Esophagus mucosa (tissue), 1 donor: ENCODE data around the gene PSMC3. TPM values are rescaled to one million over a fixed set of nuclear protein-coding genes. Genes with fewer than 3 reads are reported as not detected.

Experiments used
- ATAC-seq: fragments of 200-7000 bp; cut with Tn5 transposase; one replicate; pipeline ENCODE4 v1.9.1; 2020
- total RNA-seq: library from RNA; stranded (reverse); gene quantifications from one replicate; pipeline ENCODE4 v1.2.4, GENCODE V29; 2023
- donor health status: DM: yes; HTN: yes; CAD: no.

PSMC3 gene
- total RNA-seq, 1 donor from 2014 or later, result 88.2 TPM

DNA sequence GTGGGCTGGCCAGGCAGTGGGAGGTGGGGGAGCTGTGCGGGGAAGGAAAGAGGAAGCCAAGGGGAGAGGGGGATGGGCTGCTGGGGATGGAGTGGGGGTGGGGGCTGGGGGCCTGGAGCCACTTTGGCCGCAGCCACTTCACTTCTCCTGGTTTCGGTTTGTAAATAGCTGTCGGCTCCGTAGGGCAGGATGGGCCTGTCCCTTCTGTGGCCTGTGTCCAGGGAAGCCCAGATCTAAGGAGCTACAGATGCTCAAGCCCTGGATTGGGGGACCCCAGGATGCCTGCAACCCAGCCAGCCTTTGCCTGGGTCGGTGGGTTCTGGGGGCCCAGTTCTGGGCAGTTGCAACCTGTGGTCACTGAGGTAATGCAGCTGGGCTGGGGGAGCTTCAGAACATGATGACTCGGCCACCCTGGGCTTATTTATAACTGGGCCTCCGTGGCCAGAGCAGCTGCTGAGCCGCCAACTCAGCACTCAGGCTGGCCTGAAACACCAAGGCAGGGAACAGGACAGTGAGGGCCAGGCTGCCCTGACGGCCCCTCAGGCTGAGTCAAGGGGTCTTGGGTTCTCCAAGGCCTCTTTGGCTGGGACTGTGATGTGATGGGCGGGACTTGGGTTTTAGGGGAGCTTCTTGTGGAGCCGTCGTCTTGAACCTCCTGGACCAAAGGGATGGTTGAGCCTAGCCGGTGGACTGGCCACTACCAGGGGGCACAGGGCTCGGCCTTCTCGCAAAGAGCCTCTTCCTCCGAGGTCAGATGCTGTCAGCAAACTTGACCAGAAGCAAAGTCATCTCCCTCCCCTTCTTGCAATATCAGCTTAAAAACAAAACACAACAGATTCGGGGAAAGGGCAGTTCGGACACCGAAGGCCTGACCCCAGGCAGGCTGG is 32.8 kb downstream of the PSMC3 start:
- ATAC-seq, result no peak

DNA sequence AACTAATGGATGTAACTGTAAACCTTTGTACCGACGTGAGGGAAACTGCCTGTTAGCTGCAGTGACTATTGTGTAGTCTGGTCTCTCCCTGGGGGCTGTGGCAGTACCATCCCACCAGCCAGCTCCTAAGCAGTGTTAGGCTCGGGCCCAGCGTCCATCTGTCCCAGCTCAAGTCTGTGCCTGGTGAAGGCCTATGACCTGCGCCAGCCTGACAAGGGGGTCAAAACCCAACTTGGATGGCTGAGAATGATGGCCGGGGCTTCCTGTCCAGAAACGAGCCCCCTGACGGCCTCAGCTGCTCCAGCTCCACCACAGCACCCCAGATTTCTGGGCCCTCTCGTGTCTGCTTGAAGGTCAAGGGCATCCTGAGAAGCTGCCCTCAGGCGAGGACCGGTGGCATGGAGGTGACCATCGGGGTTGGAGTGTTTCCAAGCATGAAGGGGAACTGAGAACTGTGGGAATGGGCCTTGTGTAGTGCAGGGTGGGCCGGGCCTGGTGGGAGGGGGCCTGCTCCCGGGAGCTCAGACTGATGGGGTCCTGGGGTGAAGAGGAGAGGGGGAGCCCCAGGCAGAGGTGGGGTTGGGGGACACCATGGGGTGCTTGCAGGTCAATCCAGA is 33.6 kb downstream of the PSMC3 start:
- ATAC-seq, result no peak

DNA sequence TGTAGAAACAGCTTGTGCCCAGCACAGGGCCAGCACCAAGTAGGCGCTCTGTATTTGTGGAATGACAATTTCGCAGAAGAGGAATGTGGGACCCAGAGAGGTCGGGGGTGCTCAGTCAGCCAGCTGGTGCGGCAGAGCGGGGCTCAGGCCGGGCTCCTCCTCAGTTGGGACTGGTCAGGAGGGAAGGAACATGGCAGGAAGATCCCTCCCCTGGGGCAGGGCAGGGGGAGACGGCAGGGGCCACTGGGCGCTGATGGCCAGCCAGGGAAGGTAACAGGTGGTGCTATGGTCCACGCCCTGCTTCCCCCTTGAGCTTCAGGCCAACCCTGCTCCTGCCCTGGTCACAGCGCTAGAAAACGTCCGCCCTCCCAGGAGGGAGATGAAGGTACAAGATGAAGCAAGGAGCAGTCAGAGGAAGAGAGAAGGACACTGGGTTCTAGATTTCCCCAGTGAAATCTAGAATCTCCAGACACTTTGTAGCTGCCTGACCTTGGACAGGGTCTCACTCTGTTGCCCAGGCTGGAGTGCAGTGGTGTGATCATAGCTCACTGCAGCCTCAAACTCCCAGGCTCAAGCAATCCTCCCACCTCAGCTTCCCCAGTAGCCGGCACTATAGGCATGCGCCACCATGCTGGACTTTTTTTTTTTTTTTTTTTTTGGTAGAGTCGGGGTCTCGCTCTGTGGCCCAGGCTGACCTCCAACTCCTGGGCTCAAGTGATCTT is 34.4 kb downstream of the PSMC3 start:
- ATAC-seq, result no peak

DNA sequence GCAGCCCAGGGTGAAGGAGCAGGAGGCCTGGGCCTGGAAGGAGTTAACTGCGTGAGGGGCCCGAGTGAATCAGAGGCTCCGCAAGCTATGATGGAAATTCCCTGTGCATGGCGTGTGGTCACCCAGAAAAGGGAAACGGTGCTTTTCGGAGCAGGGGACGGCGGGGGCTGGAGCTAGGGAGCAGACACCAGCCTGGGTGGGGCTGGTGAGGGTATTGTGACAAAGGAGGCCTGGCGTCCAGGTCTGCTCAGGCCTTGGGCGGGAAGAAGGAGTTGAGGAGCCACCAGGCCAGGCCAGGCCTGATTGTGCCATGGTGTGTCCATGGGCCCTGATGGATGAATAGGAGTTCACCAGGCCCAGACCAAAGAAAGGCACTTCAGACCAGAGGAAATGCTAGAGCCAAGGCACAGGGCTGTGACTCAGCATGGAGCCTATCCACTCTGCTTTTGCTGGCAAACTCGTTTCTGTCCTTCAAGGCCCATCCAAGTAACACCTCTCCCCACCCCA is 35.1 kb downstream of the PSMC3 start:
- ATAC-seq, result no peak

DNA sequence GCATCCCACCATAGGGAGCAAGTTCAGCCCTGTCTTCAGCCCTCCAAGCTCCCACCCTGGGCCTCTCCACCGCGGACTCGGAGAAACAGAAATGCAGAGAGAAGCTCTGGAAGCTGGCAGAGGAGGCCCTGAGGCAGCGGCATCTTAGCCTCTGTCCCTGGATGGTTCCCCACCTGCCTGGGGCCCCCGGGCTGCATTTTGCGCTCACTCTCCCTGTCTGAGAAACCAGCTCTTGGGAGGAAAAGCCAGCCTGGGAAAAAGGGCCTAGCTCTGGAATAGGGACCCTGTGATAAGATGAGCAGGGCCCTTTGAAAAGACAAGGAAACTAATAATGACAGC is 35.8 kb downstream of the PSMC3 start:
- ATAC-seq, result no peak

DNA sequence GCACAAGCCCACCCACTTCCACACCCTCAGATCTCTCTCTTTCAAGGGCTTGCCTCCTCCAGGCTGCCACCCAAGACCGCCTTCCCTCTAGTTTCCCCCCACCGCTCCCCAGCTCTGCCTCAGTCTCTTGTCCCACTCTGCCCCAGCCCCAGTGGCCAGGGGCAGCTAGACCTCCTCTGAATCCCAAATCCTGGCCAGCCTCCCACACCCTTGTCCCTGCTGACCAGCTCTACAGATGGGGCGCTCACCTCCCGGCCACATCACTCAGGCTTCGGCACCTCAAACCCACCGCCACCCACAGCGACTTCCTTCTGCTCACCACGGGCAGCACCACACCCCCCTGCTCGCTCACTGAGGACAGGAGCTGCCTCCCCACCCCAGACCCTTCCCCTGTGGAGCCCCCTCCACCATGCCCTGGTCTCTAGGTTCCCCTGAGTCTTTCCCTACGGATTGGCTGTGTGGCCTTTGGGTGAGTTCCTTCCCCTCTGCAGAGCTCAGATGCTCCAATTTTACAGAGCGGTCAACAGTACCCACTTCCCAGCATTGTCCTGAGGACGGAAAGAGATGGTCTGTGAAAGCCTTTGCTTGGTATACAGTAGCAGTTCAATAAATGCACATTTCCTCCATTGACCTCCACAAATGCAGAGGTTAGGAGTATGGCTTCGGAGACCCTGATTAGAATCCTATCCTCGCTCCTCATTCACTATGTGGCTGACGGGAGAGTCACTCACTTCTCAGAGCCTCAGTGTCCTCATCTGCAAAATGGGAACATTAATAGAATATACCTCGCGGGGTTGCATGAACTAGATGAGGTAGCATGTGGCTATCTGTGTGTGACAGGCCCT is 36.4 kb downstream of the PSMC3 start:
- no peak for ATAC-seq

DNA sequence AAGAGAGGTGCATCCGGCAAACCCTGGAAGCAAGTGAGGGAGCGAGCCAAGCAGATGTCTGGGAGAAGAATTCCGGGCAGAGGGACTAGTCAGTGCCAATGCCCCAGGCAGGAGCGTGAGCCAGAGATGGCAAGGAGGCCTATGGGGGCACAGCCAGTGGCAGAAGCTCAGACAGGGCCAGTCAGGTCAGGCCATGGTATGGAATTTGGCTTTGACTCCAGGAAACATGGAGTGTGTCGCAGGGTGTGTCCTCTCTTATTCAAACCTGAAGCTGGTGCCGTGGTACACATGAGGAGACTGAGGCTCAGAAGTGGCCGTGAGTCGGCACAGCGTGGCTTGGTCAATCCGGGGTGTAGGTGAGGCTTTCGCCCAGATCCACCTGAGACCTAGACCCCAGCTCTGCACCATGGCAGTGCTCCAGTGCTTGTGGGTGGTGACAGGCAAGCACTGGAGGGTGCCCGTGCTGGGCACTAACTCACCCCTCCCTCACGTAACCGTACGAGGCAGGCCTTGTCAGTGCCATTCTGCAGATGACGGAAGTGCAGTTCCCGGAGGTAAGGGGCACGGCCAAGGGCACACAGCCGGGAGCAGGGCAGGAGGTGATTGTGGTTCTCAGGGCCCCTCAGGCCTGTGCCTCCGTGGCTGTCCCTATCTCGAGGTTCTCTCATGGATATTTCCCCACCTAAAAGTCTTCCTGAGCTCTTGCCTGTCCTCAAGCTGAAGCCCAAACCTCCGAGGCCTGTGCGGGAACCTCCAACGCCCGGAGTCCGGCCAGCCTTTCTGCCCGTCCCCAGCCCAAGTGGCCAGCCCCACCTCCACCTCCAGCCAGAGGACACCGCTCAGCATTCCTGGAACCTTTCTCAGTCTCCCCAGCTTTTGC is 37.3 kb downstream of the PSMC3 start:
- peak; percentile 95 for ATAC-seq

DNA sequence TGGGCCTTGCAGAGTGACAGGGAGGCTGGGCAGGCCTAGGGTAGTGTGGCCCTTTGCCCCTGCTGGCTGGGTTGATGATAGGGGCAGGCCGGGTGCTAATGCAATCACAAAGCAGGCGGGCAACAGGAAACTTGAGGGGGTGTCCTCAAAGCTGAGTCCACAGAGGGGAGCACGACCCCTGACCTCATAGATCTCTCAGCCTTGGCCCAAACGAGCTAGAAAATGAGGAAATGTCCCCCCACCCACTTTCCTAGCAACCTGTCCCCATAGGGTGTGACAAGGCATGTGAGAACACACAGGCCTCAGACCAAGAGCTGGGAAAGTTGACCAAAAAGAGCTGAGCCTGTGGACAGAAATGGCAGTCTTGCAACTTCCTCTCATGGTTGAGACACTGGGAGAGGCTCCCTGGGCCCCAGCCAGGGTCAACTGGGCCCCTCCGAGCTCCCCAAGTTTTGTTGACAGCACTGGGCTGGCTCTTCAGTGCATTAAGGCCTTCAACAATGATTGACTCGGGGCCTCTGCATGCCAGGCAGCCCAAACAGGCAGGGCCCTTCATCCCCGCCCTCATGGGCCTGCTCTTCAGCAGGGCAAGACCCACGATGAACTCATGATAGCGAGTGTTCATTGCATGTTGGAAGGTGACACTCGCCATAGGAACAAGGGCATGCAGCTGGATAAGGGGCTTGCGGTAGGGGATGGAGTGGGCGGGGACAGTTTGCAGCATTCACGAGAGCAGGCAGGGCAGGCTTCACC is 38.1 kb downstream of the PSMC3 start:
- peak; percentile 14 for ATAC-seq

DNA sequence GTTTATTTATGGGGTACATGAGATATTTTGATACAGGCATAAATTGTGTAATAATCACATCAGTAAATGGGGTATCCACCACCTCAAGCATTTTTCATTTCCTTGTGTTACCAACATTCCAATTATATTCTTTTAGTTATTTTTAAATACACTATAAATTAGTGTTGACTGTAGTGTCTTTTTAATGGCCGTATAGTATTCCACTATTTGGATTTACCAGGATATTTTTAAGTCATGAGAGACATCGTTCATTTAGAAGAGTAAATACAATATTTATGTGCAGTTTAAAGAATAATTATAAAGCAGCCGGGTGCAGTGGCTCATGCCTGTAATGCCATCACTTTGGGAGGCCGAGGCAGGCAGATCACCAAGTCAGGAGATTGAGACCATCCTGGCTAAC is 41.7 kb downstream of the PSMC3 start:
- ATAC-seq, result no peak

DNA sequence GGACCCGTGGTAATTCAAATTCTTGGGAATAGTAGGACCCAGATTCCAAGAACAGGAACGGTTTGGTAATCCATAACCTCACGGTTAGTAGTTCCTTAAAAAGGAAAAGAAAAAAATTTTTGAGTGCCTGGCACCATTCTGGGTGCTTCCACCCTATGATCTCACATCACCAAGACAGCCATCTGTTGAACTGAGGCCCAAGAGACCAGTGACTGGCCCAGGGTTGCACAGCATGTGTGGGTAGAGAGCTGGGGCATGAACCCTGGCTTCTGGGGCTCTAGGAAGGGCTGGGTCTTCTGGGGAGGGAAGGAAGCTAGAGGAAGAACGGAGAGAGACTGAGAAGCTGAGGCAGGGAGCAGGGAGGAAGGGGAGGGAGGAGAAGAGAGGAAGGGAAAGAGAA is 43.2 kb downstream of the PSMC3 start:
- no peak for ATAC-seq

DNA sequence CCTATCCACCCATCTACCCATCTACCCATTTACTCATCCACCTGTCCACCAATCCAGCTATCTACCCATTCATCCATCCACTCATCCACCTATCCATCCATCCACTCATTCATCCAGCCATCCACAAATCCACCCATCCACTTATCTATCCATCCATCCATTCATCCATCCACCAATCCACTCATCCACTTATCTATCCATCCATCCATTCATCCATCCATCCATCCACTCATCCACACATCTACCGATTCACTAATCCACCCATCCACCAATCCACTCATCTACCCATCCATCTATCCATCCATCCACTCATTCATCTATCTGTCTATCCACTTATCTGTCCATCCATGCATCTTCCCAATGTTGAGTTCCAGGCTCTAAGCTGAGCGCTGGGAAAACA is 46.2 kb downstream of the PSMC3 start:
- no peak for ATAC-seq

DNA sequence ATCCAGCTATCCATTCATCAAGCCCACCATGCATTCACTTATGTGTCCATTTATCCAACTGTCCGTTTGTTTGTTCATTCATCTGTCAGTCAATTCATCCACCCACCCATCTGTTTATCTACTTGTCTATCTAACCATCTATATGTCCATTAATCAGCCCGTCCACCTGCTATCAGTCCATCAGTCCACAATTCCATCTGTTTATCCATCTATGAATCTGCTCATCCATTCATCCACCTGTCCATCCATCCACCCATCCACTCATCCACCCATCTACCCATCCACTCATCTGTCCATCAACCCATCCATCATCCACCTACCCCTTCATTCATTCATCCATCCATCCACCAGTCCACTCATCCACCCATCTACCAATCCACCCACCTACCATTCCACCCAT is 46.9 kb downstream of the PSMC3 start:
- no peak for ATAC-seq

DNA sequence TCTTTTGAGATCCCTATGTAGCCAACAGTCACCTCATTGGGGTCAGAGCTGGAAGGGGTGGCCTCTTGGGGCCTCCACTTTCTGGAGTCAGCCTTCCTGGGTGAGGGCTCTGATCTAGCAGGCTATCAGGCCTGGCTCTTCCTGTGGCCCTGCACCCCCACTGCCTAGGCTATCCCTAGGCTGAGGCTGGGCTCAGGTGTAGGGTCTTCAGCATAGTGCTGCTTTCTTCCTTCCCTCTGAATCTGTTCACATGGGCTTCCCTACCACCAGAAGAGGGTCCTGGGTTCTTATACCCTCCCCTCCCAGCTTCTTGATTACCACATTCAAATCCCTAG is 47.4 kb downstream of the PSMC3 start:
- ATAC-seq, result no peak

DNA sequence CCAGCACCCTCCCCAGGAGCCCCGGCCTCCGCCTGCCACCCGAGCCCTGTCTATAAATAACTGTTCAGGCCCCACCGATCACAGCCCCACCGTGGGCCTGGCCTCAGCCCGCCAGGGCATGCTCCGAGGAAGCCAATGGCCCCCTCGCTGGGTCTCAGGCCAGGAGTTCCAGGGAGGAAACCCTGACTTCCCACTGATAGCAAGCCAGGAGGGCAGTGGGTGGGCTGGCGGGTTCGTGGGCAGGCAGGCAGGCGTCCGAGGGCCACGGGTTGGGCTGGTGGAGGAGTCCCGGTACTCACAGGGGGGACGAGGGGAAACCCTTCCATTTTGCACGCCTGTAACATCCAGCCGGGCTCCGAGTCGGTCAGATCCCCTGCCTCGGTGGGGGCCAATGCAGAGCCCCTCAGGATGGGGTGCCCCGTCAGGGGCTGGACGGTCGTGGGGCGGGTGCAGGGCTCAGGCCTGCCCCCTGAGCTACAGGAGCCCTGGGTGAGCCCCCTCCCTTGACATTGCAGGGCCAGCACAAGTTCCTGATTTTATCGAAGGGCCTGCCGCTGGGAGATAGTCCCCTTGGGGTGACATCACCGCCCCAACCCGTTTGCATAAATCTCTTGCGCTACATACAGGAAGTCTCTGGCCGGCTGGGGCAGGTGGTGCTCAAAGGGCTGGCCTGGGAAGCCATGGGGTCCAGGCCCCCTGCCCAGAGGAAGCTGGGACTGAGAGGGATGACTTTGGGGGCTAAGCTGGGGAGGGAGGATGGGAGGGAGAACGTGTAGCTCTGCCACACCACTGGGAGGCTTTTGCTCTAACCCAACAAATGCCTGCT is 48.0 kb downstream of the PSMC3 start, which contains the start of gene SPI1:
Gene SPI1 (minus strand): TSS at position 538 of the 826 bp plus-strand sequence. CDS start 194 bp downstream, at position 344.
- peak; percentile 43 for ATAC-seq

DNA sequence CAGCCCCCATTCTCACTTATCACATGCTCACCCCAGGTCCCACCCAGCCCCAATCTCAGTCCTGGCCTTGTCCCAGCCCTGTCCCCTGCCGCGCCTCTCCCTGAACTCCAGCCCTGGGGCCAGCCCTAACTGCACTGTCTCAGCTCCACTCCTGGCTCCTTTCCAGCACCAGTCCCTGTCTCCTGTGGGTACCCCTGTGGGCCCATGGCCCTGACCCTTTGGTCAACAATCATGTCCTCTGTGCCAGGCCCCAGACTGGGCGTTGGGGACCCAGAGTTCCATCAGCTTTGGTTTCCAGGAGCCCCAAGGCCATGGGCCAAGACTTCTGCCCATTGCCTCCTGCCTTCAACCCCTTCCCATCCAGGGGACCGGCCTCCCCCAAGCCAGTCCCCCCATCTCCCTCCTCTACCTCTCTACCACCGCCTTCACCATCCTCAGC is 48.6 kb downstream of the PSMC3 start:
- peak; percentile 6 for ATAC-seq

DNA sequence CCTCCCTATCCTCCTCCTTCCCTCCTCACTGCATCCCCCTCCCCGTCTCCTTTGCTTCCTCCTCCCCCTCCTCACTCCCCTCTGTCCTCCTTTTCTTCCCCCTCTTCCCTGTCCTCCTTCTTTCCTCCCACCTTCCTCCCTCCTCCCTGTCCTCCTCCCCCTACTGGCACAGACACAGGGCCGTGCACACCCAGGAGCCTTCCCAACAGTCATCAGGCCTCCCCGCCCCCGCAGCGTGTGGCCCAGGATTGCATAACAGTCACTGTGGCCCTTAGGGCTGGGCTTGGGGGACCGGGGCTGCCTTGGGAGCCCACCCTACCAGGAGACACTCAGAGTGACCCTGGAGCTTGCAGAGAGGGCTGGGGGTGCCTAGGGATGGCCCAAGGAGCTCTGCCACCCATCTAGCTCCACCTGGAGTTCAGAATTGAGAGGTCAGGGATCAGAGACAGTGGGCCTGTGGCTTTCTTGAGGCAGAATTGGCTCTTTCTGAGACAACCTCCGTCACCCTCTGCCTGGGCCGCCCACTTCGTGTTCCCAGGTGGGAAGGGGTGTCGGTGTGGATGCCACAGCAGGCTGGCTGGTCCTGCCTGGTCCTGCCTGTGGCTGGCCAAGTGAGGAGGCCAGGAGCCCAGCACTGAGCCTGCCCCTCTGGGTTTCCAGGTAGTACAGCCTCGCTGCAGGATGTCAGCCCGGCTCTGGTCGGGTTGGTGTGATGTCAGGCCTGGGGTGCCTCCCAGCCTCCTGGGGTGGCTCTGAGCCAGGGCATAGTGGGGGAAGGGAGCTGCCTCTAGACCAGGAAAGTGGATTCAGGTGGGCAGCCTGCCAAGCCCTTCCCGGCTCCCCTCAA is 49.5 kb downstream of the PSMC3 start:
- ATAC-seq, result peak; percentile 25

DNA sequence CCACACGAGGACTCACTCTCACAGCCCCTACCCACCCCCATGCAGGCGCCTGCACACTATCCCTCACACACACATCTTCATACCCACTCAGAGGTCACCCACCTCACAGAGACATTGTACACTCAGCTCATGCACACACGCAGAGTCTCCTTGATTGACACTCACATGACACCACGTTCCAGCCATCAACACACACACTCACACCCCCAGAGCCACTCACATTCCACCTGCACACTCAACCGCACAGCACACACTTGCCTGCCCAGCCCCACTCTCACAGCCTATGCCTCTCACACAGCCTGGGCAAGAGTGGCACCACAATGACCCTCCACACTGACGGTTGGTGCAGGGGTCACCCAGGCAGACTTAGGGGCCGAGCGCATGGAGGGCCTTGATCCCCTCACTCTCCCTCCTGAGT is 50.1 kb downstream of the PSMC3 start:
- no peak for ATAC-seq

DNA sequence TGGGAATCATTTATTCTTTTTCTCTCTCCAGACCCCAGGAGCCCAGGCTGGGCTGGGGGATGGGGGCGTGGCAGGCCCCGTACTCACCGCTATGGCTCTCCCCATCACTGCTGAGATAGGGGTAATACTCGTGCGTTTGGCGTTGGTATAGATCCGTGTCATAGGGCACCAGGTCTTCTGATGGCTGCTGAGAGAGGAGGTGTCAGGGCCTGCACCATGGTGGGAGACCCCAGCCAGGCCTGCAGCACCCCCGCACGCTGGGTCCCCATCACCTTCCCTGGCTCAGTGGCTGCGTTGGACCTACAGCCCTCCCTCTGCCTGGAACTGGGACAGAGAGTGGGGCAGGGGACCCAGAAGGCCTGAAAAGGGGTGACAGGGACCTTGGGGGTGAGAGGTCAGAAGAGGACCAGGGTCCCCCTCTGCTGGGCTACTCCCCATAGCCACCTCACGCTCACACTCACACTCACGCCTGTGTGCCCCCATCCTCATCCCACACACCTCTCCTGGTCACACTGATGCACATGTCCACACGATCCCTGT is 50.6 kb downstream of the PSMC3 start:
- ATAC-seq, result no peak
